SK-N-MC (cell line): Measurements from ENCODE around the gene TXN2.
"Not testable (repeated sequence)": the region's sequence is repeated elsewhere in the genome, so short reads cannot be mapped to it uniquely, and the experiment has no call there.

Experiments used
- EZH2 ChIP-seq: fragments of 200-600 bp; sonication (generic); IDR thresholded peaks from one replicate; pipeline ENCODE4 v1.6.1; 2017; ENCODE audit warnings: antibody characterized with exemption
- FOXP2 ChIP-seq: optimal IDR thresholded peaks from 2 replicates; pipeline ENCODE3; 2011; ENCODE audit warnings: mild to moderate bottlenecking, moderate library complexity; ENCODE audit not compliant: insufficient read depth; ENCODE audit errors: extremely low read length, control extremely low read depth
- POLR2AphosphoS5 ChIP-seq: IDR thresholded peaks from 2 replicates; pipeline ENCODE4 v1.6.1; 2012; ENCODE audit warnings: mild to moderate bottlenecking, low read depth, low read length, borderline replicate concordance

DNA sequence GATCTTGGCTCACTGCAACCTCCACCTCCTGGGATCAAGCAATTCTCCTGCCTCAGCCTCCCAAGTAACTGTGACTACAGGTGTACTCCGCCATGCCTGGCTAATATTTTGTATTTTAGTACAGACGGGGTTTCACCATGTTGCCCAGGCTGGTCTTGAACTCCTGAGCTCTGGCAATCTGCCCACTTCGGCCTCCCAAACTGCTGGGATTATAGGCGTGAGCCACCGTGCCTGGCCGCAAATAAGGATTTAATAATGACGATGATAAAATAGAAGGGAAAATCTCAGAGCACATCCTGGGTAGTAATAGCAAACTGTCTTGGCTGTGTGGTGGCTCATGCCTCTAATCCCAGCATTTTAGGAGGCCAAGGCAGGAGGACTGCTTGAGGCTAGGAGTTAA is 30.5 kb downstream of the TXN2 start:
- not testable (repeated sequence) for TF ChIP-seq POLR2AphosphoS5, EZH2, FOXP2
